Ecto neural progenitor cell (in vitro differentiated cells): ENCODE measurements around the gene CCDC127.
"Not testable (repeated sequence)": the region's sequence is repeated elsewhere in the genome, so short reads cannot be mapped to it uniquely, and the experiment has no call there.

Experiments used
- DNase-seq: peaks from one replicate; pipeline ENCODE4 v3.0.0-alpha.2; 2018; ENCODE audit warnings: low spot score

CCDC127 gene

DNA sequence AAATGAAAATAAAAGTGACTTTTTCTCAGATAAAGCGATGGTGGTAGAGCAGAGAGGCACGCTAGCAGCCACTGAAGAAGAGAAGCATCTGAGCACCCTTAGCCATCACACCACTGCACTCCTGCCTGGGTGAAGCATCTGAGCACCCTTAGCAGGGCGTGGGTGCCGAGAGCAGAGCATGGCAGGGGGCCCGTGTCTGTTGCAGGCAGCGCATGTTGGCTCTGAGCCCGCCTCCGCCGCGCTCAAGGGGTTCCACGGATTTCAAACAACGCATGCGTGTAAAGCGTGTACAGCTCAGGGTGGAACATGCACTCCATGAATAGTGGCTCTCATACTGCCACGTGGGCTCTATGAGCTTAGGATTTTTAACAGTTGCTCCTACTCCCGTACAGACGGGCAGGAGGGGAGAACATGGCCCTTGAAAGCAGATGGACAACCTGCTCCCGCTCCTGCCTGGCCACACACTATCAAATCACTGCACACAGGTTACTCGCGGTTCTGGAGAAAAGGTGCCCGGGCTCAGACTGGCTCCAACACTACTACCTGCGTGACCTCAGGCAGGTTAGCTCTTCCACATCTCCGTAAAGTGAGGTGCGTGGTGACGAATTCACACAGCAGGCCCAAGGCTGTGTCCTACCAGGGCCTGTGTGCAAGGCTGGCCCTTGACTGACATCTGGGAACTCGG is 14.6 kb downstream of the CCDC127 start:
- DNase-seq = no peak

DNA sequence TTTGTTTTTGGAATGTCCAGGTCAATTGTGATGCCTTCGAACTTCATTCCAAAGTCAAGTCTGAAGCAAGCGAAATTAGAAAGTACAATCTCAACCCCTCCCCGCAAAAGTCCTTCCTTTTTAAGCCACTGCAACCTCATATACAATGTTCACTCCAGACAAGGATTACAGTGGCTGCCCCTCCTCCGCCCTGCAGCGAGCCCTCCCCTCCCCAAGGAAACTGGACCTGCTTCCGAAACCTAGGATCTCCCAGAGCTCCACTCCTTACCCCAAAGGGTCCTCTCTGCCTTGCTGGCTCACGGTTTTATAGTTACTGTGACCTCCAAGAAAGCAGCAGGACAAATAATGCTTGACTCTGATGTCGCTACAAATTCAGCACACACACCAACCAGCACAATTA is 16.3 kb downstream of the CCDC127 start:
- no peak for DNase-seq

DNA sequence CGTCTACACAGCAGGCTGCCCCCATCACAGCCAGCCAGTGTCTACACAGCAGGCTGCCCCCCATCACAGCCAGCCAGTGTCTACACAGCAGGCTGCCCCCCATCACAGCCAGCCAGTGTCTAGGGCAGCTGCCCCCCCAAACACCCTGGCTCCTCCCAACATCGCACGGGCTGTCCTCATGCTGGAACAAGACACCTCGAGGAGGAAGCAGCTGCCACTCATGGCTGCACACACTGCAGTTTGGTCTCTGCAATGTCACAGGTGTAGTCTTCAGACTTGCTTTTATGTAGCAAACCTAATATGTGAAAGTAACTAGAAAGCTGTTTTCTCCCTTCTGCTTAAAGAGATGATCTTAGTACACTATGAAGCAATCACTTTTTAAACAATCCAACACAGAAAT is 17.0 kb downstream of the CCDC127 start:
- DNase-seq = no peak

DNA sequence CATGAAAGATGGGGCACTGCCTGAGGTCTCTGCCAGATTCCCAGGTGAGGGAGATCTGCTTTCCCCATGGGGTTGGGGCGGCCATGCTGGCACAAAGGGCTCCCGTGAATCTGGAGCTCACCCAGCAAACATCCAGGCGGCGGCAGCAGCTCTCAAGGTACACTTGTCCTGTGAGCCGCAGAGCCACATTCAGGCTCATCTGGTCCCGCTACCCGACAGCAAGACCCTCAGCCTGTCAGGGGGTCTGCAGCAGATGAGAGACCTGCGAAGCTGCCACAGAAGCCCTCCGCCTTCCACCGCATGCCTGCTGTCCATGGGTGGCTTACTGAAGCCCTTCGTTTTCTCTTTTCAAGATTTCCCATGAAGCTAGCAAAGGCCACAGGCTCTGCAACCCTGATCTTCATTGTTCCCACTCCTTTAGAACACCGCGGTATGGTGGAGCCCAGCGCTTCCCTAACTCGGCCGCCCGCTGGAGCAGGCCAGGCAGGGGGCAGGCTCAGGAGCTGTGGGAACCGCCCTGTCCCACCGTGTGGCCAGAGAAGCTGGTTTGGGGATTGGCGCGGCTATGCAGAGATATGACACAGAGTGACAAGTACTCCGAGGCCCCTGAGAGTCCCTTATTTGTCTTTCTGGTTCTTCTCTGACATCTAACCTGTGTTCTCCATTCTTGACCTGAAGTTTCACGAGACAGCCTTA is 17.9 kb downstream of the CCDC127 start:
- DNase-seq = no peak

DNA sequence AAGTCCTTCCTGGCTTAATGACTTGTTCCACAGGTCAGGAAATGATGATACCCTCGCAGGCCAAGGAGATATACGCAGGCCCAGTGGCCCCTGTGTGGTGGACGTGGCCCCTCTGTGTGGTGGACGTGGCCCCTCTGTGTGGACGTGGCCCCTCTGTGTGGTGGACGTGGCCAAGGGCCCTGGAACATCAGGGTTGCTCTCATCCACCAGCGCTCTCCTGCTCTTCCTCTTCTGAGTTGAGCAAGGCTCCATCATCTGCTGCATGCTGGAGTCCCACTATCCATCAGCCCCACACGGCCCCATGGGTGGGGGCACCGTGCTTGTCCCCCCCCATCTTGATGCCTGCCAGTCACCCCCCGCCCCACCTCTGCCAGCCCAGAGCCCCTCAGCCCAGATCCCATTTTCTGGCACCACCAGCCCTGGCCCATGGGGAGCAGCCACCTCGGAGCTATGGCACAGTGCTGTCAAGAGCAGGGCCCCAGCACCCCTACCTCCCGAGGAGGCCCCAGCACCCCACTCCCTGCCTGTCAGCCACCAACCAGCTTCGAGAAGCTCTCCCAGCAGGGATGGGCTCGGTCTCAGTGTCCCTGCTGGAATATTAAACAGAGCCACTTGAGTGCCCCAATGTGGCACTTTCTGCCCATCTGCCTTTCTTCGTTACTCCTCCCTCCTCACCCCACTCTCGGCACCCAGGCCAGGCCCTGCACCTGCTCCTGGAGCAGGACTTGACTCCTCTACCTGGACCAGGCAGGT is 18.6 kb downstream of the CCDC127 start:
- DNase-seq = no peak

DNA sequence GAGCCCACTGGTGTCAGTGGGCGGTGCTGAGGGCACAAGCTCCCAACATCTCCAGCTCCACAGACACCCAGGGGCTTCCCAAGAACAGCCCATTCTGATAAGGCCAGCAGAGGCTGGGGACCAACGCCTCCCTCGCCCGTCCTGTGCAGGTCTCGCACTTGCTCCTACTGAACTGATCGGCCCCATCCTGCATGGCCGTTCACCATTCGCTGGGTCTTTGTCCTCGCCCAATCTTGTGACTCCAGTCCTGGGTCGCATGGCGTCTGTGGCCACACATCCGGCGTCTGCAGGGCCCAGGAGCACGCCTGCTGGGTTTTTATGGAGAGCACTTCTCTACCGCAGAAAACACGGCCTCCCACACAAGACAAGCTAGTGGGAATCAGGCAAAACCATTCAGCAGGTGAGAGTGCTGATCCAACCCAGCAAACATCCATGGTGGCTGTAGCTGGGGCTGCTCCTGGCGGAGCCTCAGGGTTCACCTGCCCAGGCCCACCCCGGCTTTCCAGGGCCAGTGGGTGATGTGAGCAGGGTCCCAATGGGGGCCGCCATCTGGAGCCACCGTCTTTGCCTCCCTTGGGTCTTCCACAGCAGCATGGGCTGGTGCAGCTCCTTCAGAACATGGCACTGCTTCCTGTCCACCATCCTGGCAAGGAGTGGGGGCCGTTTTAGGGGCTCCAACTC is 19.3 kb downstream of the CCDC127 start:
- no peak for DNase-seq

DNA sequence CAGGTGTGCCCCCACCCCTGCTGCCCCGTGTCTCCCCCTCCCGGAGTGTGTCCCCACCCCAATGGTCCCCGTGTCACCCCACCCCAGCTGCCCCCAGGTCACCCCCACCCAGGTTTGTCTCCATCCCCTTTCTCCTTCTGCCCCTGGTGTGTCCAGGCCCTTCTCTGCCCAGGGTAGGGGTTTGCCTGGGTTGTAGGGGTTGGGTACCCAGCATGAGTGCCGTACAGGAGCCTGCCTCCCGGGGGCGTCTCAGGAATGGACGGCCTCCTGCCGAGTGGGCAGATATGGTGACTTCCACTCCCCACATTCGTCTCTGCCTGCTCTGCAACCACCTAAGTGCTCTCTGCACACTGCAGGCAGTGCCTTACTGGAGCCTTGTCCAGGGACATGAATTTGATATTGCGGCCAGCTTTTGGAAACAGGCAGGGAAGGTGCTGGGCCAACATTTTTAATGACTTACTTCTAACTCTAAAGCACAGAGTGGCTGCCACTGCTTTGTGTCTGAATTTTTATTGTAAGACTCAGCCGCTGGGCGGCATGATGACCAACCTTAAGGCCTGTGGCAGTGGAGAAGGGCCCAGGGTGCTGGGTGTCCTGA is 20.0 kb downstream of the CCDC127 start:
- DNase-seq = no peak

DNA sequence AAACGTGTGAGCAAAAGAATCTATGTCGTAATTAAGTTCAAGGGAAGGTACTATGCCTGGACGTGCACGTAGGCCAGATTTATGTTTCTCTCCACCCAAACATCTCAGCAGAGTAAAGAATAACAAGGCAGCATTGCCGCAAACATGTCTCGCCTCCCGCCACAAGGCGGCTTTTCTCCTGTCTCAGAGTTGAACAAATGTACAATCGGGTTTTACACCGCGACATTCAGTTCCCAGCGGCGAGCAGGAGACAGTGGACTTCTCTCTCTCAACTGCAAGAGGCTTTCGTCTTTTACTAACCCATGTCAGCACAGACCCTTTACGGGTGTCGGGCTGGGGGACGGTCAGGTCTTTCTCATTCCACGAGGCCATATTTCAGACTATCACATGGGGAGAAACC is 20.9 kb downstream of the CCDC127 start:
- not testable (repeated sequence) for DNase-seq

DNA sequence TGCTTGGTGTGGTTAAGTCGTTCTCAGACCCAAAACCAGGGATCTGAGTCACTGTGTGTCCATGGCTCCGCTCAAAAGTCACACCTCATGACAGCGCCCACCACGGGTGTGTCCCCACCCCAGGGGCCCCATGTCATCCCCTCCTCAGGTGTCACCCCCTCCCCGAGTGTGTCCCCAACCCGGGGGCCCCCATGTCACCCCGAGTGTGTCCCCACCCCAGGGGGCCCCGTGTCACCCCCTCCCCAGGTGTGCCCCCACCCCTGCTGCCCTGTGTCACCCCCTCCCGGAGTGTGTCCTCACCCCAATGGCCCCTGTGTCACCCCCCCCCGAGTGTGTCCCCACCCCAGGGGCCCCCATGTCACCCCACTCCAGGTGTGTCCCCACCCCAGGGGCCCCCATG is 21.6 kb downstream of the CCDC127 start:
- no peak for DNase-seq

DNA sequence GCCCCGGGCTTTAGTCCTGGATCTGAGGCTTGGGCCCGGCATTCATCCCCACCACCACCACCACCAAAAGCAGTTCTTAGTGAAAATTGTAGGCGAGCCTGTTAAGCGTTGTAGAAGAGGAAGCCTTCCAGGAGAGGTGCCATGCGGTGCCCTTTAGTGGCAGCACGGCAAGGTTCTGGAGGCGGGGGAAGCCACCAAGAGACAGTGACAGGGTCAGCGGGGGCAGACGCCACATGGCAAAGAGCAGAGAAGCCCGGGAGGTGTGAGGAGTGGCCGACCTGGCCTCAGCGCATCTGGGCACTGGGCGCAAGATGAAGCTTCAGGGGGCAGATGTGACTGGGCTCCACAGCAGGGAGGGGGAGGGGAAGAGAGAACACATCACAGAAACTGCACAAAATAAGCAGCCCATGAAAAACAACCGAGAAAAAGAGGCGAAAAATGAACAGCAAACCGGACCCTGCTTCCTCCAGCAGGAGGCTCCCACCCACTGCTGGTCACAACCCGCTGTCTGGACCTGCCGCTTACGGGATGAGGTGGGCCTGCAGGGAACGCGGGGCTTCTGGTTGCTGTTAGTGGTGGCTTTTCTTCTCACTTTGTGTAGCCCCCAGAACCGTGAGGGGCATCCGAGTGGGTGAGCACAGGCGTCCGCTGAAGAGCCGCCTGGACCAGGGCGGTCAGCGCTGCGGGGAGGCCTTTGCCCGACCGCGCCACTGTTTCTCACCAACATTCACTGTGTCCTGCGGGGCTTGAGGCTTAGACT is 22.4 kb downstream of the CCDC127 start:
- DNase-seq = no peak

DNA sequence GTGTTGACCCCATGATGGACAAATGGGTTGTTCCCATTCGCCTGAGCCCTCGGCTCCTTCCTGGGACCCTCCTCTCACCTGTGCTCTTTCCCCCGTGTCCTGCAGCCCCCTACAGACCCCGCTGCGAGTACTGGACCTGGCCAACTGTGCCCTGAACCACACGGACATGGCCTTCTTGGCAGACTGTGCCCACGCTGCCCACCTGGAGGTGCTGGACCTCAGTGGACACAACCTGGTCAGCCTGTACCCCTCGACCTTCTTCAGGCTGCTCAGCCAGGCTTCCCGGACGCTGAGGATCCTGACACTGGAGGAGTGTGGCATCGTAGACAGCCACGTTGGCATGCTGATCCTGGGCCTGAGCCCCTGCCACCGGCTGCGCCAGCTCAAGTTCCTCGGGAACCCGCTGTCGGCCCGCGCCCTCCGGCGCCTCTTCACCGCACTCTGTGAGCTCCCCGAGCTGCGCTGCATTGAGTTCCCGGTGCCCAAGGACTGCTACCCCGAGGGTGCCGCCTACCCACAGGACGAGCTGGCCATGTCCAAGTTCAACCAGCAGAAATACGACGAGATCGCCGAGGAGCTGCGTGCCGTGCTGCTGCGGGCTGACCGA is 23.2 kb downstream of the CCDC127 start:
- DNase-seq = no peak

DNA sequence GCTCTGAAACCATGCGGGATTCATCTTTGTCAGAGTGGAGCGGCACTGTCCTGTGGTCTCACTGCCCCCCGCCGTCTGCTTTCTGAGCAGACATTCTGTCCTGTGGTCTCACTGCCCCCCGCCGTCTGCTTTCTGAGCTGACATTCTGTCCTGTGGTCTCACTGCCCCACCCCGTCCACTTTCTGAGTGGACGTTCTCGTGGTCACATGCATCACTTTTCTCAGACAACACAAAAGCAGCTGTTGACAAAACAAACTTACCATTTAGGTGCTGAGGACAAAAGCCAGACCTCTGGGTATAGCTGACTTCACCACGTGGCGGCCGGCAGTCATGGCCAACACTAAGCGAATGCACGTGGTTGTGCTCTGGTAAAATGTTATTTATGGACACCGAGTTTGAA is 23.9 kb downstream of the CCDC127 start:
- DNase-seq = no peak

DNA sequence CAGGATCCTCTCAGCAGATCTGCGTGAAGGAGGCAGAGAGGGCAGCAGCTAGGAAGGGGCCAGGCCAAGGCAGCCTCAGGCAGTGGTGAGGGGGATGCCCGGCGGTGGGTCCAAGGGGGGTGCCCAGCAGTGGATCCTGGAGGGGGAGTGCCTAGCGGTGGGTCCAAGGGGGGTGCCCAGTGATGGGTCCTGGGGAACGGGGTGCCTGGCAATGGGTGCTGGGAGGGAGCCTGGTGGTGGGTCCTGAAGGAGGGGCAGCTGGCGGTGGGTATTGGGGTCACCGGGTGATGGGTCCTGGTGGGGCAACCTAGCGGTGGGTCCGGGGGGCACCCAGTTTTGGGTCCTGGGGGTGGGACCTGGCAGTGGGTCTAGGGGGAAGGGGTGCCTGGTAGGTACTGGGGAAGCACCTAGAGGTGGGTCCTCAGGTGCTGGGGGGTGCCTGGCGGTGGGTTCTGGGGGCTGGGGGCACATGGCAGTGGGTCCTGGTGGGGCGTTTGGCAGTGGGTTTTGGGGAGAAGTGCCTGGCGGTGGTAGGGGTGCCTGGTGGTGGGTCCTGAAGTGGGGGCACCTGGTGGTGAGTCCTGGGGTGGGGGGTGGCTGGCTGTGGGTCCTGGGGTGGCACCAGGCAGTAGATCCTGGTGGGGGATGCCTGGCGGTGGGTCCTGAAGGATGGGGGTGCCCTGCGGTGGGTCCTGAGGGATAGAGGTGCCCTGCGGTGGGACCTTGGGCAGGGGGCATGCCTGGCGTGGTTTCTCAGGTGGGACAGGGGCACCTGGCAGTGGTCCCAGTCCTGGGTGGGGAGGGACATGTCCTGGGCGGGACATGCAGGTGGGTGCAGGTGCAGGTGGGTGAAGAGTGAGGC is 24.8 kb downstream of the CCDC127 start:
- no peak for DNase-seq

DNA sequence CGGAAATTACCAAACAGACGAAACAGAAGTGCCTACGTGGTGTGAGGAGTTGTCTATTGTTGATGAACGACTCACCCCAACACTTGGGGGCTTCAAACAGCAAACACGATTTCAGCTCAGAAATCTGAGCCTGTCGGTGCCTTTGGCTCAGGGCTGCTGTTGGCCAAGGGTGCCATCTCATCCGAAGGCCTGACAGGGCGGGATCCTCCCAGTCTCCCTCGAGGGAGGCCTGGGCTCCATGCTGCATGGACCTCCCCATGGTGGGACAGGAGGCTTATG is 25.3 kb downstream of the CCDC127 start:
- no peak for DNase-seq

DNA sequence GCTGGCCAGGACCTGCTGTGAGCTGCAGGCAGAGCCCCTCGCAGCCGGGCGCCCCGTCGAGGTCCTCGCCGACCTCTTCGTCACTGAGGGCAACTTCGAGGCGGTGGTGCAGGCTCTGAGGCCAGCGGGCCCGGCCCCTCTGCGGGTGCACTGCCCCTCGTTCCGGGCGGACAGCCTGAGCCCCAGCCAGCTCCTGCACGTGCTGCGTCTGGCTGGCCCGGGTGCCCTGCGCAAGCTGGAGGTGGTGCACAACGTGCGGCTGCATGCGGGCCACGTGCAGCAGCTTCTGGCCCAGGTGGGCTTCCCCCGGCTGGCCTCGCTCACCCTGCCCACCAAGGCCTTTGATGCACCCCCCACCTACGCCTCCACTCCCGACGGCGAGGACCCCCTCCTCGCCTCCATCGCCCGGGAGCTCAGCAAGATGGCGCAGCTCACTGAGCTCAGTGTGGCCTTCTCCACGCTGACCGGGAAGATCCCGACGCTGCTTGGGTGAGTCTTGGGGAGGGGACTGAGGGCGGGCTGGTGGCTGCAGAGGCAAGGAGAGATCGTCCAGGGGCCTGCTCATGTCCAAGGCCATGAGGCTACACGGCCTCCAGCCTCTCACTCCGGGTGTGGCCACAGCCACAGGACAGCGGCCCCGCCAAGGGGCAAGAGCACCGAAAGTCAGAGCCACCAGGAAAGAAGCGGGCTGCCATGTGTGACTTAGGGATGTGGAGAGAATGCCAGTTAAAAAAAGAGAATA is 25.8 kb downstream of the CCDC127 start:
- no peak for DNase-seq

DNA sequence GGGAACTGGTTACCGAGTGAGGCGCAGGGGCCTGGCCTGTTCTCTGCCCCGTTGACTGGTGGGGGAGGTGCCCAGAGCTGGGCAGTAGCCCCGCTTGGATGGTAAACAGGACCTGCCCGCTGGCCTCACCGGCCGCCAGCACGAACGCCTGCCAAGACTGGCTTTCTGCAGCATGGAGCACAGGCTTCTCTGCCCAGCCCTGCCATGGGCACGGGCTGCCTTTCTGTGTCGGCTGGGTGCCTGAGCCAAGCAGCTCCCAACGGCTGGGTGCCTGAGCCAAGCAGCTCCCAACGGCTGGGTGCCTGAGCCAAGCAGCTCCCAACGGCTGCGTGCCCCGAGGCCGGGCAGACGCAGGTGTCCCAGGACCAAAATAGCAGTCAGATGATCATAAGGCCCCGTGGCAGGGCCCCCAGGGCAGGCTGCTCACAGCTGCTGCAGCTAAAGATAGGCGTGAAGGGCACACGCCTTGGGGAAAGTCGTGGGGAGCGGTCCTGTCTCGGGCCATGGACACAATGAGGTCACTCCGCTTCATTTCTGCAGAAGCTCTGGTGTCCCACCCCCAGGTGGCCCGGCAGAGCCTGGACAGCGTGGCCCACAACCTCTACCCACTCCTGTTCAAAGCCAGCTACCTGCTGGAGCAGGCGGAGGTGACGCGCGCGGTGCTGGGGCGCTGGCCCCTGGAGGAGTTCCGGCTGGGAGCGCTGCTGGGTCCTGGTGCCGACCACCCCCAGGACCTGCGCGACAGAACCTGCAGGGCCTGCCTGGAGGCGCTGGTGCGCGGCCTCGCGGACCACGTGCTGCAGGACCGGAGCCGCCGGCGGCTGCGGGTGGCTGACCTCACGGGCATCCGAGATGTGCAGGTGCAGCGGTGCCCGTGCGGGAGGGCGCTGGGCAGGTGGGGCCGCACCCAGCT is 26.7 kb downstream of the CCDC127 start, which contains the start of gene LRRC14B:
Gene LRRC14B (plus strand): TSS at position 460 of the 913 bp plus-strand sequence. CDS start 44 bp downstream, at position 504.
- DNase-seq = no peak

DNA sequence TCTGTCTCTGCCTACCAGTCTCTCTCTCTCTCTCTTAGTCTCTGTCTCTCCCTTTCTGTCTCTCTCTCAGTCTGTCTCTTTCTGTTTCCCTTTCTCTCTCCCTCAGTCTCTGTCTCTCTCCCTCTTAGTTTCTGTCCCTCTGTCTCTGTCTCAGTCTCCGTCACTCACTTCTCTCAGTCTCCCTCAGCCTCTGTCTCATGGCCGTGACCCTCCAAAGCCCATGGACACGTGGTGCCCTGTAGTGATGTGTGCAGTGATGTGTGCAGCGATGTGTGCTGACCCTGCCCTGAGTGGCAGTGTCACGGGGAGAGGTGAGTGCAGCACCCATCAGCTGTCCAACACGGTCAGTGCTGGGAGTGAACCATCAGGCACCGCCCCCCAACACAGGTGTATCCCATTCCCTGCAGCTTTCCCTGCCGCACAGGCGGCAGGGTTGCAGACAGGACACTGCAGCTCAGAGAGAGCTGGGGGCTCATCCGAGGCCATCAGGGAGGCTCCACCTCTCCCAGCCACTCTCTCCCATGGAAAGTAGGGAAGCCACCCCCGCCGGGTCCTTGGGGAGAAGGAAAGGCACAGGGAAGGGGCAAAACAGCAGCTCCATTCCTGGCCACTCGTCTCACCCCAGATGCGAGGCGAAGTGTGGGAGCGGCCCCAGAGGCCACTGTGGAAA is 27.5 kb downstream of the CCDC127 start:
- DNase-seq = no peak

DNA sequence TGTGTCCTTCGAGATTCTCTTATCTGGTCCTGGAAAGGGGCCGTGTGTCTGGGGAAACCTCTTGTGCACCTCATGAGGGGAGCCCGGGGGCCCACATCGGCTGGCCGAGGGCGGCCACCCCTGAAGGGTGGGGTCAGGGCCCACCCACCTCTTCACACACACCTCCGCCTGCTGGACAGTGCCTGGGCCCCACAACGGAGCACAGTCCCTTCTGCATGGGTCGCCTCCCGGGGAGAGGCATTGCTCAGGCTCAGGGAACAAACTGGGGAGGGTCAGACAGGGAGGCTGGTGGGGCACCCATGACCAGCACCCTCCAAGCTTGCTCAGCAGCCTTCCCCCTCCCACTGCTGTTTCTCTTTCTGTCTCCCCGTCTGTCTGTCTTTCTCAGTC is 28.0 kb downstream of the CCDC127 start:
- no peak for DNase-seq
